H7 (cell line): ENCODE data around the gene ZNF438. TPM values are rescaled to one million over a fixed set of nuclear protein-coding genes. Genes with fewer than 3 reads are reported as not detected.

Experiments used
- DNase-seq: peaks from one replicate; pipeline ENCODE4 v3.0.0; 2012
- H3K27me3 ChIP-seq: 2 replicates; pipeline ENCODE4 v1.6.0; 2011; ENCODE audit warnings: mild to moderate bottlenecking, low read length; ENCODE audit not compliant: control insufficient read depth, insufficient read depth
- H3K36me3 ChIP-seq: replicated peaks from 2 replicates; pipeline ENCODE4 v1.5.1; 2011; ENCODE audit warnings: low read length; ENCODE audit not compliant: control insufficient read depth, insufficient read depth
- H3K4me3 ChIP-seq: 2 replicates; pipeline ENCODE4 v1.5.1; 2011; ENCODE audit warnings: low read depth, mild to moderate bottlenecking, control low read depth, low read length, moderate library complexity; ENCODE audit not compliant: insufficient read depth
- total RNA-seq: library from RNA; depleted of rRNA; stranded (reverse); fragments of >200 nt; shearing (Covaris generic); gene quantifications from 2 replicates; pipeline ENCODE4 v1.2.3, GENCODE V29; 2014

The ZNF438 gene
- total RNA-seq, 1 experiment from 2014 or later = 2.3 TPM

GRCh38 chr10:31013331-31013730 is 18.3 kb downstream of the ZNF438 start:
- H3K27me3 ChIP-seq = no peaks in the 10 kb centered on the region
- no peak overlapping the region for H3K4me3 ChIP-seq
- DNase-seq = no peak
- no peaks in the 10 kb centered on the region for H3K36me3 ChIP-seq

DNA sequence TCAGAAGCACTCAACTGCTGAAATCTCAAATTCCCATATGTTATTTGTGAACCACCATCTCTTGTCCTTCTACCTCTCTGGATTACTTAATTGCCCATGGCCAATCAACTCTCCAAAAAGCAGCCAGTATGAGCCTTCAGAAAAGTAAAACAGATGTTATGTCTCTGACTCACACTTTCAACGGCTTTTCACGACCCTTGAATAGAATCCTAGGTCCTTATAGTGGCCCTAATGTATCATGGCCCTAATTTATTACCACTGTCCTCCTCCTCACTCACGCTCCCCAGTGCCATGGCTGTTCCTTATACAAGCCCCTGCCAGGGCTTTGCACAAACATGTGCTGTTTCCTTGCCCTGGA is 20.0 kb downstream of the ZNF438 start:
- no peak for DNase-seq
- H3K36me3 ChIP-seq = no peaks in the 10 kb centered on the region
- H3K27me3 ChIP-seq = no peaks in the 10 kb centered on the region
- no peak overlapping the region for H3K4me3 ChIP-seq

DNA sequence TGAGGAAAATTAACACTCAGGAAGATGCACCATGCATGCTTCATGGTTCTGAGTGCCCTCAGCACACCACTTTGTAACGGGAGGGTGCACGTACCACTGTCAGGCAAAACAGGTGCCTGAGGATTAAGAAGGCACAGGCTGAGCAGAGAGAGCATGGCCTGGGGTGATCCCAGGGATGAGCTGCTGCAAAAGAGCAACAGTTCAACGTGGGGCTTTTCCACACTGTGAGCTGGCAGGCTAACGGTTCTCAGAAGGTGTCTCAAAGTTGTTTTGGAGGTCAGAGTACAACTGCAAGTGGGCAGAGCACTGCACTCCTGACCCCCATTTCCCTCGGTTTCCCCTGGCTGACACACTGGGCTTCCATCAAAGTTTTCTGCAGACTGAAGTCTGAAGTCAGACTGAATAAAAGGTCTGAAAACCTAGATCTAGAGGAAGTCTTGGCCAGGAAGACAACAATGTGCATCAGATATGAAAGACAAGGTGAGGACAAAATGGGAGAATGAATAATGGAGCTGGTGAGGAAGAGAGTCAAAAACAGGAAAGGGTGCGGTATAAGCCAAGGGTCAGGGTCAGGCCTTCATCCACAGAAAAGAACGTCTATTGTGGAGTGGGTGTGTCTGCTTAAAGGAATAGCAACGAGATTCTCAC is 20.5 kb downstream of the ZNF438 start:
- no peak overlapping the region for H3K4me3 ChIP-seq
- no peak for DNase-seq
- no peaks in the 10 kb centered on the region for H3K27me3 ChIP-seq
- H3K36me3 ChIP-seq = no peaks in the 10 kb centered on the region

- Histone ChIP-seq H3K27me3 (no peaks in the 10 kb centered on the region), H3K4me3 (no peak overlapping the region), H3K36me3 (no peaks in the 10 kb centered on the region)
- DNase-seq = no peak
Measured at GRCh38 chr10:31010062-31010461, 21.6 kb downstream of the ZNF438 start.

DNA sequence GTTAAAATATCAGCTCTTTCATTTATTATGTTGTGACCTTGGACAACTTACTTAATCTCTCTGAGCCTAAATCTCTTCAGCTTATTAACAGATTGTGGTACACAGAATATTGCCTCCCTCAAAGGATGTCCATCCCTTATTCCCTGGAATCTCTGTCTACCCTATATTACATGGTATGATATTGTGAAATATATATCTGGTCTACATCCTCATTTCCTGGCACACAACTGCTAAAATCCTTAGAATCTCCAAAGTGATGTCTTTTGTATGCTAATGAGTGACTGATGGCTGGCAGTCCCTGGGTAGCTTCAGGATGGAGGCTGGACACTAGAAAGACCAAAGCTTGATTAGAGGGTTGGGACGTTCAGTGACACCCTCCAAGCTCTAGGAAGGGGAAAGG is 25.8 kb downstream of the ZNF438 start:
- Histone ChIP-seq H3K27me3 (no peaks in the 10 kb centered on the region), H3K36me3 (no peaks in the 10 kb centered on the region), H3K4me3 (no peak overlapping the region)
- DNase-seq = no peak

GRCh38 chr10:31004611-31005193 is 27.0 kb downstream of the ZNF438 start:
- Histone ChIP-seq H3K27me3 (no peaks in the 10 kb centered on the region), H3K36me3 (no peaks in the 10 kb centered on the region), H3K4me3 (no peak overlapping the region)
- no peak for DNase-seq

DNA sequence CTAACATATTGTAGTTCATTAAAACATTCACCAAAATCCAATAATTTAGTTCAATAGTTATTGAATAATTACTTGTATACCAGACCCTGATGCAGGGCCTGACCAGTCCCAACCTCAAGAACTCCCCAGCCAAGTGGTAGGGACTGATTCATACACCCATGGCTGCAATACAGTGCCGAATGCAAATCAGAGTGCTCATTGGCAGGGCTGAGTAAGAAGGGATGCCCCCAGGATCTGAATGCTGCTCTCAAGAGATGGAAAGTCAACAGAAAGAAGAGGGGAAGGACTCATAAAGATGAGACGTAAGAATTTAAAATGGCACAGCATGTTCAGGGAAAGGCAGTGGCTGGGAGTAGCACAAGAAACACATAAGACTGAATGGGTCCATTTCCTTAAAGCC is 29.9 kb downstream of the ZNF438 start:
- H3K4me3 ChIP-seq = no peak overlapping the region
- H3K27me3 ChIP-seq = no peaks in the 10 kb centered on the region
- no peak for DNase-seq
- no peaks in the 10 kb centered on the region for H3K36me3 ChIP-seq

DNA sequence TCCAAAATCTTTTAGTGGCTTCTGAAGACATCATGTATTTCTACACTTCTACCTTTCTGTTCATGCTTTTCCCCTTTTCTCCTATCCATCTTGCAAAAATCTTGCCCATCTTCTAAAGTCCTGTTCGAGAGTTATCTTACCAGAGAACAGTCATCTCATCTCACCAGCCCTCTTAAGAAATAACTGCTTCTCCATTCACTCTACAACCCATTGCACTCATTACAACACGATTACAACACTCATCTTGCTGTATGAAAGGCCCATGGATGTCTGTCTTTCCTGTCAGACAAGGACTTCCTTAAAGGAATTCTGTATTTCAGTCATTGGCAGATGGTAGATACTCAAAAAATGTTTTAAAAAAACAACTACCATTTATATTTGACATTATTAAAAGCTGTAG is 30.8 kb downstream of the ZNF438 start:
- Histone ChIP-seq H3K4me3 (no peak overlapping the region), H3K36me3 (no peaks in the 10 kb centered on the region), H3K27me3 (no peaks in the 10 kb centered on the region)
- no peak for DNase-seq

GRCh38 chr10:31000071-31000782 is 31.4 kb downstream of the ZNF438 start:
- Histone ChIP-seq H3K36me3 (no peaks in the 10 kb centered on the region), H3K4me3 (no peak overlapping the region), H3K27me3 (no peaks in the 10 kb centered on the region)
- no peak for DNase-seq

DNA sequence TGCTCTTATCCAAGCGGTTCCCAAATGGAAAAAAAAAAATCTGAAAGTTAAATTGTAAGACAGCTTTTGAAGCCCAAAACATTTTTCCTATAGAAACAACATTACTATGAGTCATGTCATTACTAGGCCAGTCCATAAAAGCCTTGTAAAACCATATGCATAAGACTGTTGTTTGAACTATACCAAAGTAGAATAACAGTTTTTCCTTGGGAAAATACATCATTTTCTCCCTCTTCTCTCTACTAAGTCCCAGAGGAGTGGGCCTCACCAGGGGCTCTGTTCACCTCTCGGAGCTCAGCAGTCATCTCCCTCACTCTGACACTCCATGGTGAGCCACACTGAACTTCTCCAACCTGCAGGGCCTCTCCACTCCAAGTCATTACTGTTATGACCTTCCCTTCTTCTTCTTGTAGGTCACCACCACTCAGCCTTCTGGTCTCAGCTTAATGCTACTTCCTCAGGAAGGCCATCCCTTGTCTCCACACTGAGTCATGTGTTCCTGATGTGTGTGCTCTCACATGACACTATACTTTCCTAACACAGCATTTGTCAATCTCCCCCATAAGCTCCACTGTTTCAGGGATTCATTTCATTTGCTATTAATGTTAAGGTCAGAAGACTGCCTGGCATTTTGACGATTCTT is 32.5 kb downstream of the ZNF438 start:
- Histone ChIP-seq H3K36me3 (no peaks in the 10 kb centered on the region), H3K27me3 (no peaks in the 10 kb centered on the region), H3K4me3 (no peak overlapping the region)
- DNase-seq = no peak

DNA sequence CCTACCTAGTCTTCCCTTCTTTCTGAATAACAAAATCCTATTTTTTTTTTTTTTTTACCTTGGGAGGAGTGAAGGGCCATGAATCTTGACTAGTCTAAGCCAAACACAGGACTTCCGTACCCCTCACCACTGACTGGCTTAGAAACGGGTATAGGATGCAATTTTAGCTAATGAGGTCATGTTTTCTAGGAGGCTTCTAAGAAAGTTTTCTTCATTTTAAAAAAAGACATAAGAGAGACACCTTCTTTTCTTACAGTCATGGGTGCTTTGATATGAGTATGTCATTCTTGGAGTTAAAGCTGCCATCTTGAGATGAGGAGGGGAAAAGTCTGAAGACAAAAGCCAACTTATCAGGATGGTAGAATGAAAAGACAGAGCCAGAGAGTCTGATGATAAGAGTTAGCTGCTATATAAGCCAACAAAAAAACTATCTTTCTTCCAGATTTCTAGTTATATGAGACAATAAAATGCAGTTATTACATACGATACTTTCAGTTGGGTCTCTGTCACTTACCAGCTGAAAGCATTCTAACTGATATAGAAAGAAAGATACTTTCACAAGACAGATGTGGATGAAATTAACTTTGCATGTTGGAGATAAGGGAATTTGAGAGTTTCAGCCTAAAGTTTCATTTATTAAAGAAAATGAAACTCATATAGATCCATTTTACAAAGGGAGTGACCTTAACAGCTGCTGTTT is 34.0 kb downstream of the ZNF438 start:
- H3K27me3 ChIP-seq = no peaks in the 10 kb centered on the region
- no peak overlapping the region for H3K4me3 ChIP-seq
- no peaks in the 10 kb centered on the region for H3K36me3 ChIP-seq
- no peak for DNase-seq

DNA sequence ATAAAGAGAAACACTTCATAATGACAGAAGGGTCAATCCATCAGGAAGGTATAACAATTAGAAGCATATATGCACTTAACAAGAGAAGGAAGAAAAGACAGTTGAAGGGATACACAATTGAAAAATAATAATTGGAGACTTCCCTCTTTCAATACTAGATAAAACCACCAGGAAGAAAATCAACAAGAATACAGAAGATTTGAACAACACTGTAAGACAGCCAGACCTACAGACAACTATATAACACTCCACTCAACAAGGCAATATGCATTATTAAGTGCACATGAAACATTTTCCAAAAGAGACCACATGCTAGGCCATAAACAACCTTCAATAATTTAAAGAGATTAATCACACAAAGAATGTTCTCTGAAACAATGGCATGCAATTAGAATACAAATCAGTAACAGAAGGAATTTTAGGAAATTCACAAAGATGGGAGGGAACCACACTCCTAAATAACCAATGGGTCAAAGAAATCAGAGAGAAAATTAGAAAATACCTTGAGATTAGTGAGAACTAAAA is 35.1 kb downstream of the ZNF438 start:
- no peaks in the 10 kb centered on the region for H3K27me3 ChIP-seq
- no peak overlapping the region for H3K4me3 ChIP-seq
- no peaks in the 10 kb centered on the region for H3K36me3 ChIP-seq
- DNase-seq = no peak

DNA sequence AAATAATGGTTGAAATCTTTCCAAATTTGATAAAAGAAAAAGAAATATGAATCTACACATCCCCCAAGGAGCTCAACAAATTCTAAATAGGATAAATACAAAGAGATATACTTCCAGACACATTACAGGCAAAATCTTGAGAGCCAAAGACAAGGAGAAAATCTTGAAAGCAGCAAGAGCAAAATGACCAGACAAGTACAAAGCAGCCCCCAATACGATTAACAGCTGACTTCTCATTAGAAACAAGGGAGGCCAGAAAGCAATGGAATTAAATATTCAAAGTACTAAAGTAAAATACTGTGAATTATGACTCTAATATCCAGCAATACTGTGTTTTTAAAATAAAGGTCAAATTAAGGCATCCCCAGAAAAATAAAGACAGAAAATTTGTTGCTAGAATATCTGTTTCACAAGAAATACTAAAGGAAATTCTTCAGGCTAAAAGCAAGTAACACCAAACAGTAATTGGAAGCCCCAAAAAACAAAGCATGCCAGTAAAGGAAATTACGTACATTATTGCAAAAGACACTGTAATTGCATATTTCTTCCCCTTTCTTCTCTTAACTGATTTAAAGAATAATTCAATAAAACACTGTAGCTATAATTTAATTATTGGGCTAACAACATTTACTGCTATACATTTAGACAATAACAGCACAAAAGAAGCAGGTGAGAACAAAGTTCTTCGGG is 36.4 kb downstream of the ZNF438 start:
- no peak overlapping the region for H3K4me3 ChIP-seq
- DNase-seq = no peak
- no peaks in the 10 kb centered on the region for H3K36me3 ChIP-seq
- no peaks in the 10 kb centered on the region for H3K27me3 ChIP-seq

DNA sequence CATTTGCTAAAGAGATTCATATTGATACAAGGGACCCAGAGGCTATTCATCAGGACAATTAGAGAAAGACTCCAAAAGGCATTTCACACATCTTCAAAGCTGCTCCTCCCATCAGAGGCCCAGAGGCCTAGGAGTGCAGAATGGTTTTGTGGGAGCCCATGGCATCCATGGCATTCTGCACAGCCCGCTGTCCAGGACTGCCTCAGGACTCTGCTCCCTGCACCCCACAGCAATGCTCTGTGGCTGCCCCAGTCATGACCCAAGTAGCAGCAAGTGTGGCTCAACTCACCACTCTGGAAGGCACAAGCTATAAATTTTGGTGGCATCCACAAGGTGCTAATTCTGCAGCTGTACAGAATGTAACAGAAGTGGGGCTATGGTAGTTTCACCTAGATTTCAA is 38.5 kb downstream of the ZNF438 start:
- Histone ChIP-seq H3K4me3 (no peak overlapping the region), H3K36me3 (no peaks in the 10 kb centered on the region), H3K27me3 (no peaks in the 10 kb centered on the region)
- no peak for DNase-seq
